ENCODE results near the gene KCNIP3. TPM values are rescaled to one million over a fixed set of nuclear protein-coding genes. Genes with fewer than 3 reads are reported as not detected.
"Not testable (repeated sequence)": the region's sequence is repeated elsewhere in the genome, so short reads cannot be mapped to it uniquely, and the experiment has no call there.

The KCNIP3 gene
- polyA plus RNA-seq, 3 donors, result 15.5 to 23.4 (median 19.1) TPM

- no peak for DNase-seq
Observed at GRCh38 chr2:95382686-95383634, 85.8 kb downstream of the KCNIP3 start.

DNA sequence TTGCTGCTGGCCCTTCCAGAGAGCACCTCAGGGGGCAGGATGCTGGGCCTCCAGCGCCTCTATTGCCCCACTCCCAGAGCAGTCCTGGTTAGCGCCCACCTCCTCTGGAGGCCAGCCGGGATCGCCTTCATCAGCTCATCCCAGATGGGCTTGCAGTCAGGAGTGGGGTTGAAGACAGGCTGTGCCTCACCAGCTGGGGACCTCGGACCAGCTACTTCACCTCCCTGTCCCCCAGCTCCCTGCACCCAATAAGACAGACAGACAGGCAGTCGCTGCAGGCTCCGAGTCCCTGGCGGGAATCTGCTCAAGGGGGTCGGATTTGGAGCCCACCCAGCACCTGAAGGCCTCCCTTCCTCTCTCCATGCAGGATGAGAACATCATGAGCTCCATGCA lies 86.5 kb downstream of the KCNIP3 start:
- no peak for DNase-seq

DNA sequence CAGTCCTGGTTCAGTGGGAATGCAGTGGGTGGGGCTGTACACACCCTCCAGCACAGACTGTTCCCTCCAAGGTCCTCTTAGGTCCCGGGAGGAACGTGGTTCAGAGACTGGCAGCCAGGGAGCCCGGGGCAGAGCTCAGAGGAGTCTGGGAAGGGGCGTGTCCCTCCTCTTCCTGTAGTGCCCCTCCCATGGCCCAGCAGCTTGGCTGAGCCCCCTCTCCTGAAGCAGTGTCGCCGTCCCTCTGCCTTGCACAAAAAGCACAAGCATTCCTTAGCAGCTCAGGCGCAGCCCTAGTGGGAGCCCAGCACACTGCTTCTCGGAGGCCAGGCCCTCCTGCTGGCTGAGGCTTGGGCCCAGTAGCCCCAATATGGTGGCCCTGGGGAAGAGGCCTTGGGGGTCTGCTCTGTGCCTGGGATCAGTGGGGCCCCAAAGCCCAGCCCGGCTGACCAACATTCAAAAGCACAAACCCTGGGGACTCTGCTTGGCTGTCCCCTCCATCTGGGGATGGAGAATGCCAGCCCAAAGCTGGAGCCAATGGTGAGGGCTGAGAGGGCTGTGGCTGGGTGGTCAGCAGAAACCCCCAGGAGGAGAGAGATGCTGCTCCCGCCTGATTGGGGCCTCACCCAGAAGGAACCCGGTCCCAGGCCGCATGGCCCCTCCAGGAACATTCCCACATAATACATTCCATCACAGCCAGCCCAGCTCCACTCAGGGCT lies 87.9 kb downstream of the KCNIP3 start:
- no peak for DNase-seq

DNA sequence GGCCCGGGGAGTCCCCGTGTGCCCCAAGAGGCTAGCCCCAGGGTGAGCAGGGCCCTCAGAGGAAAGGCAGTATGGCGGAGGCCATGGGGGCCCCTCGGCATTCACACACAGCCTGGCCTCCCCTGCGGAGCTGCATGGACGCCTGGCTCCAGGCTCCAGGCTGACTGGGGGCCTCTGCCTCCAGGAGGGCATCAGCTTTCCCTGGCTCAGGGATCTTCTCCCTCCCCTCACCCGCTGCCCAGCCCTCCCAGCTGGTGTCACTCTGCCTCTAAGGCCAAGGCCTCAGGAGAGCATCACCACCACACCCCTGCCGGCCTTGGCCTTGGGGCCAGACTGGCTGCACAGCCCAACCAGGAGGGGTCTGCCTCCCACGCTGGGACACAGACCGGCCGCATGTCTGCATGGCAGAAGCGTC lies 88.4 kb downstream of the KCNIP3 start:
- no peak for DNase-seq

- DNase-seq, result no peak
Observed at GRCh38 chr2:95386031-95386430, 88.9 kb downstream of the KCNIP3 start.

- DNase-seq, result no peak
Observed at GRCh38 chr2:95387358-95387757, 90.2 kb downstream of the KCNIP3 start.

GRCh38 chr2:95388091-95388692 lies 91.0 kb downstream of the KCNIP3 start:
- DNase-seq, result no peak

GRCh38 chr2:95388856-95389244 lies 91.7 kb downstream of the KCNIP3 start:
- no peak for DNase-seq

DNA sequence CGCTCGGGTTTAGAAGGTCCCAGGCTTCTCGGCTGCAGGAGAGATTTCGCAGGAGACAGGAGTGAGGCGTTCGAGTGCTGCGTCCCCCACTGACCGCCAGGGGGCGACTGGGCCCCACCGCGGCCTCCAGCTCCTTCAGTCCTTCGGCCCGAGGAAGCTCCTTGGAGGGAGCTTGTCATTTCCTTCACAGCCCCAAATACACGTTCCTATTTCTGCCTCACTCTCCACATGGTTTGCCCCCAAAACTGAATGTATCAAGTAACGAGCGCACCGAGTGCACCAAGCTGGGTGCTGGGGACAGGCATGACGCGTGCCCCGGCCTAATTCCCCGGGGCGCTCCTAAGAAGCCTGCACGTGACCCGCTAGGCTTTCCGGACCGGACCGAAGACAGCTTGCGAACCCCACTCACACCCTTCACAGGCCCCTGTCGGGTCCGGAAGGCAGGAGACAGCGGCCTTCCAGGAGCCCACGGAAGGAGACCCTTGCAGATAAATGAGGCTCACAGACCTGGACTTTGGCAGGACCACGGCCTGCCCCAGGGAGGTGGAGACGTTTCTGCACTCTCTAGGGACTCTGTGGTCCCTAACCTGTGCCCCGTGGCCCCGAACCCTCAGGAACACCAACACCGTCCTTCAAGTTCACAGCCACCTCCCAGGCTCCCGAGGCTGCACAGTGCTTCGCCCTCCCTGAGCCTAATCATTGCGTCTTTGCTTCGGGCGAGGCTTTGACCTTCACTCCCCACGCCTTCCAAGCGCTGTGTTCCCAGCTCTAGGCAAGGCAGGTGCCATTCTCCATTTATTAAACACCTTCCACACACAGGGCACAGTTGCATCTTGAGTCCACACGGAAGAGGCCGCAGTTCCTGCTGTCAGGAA lies 92.3 kb downstream of the KCNIP3 start:
- no peak for DNase-seq

DNA sequence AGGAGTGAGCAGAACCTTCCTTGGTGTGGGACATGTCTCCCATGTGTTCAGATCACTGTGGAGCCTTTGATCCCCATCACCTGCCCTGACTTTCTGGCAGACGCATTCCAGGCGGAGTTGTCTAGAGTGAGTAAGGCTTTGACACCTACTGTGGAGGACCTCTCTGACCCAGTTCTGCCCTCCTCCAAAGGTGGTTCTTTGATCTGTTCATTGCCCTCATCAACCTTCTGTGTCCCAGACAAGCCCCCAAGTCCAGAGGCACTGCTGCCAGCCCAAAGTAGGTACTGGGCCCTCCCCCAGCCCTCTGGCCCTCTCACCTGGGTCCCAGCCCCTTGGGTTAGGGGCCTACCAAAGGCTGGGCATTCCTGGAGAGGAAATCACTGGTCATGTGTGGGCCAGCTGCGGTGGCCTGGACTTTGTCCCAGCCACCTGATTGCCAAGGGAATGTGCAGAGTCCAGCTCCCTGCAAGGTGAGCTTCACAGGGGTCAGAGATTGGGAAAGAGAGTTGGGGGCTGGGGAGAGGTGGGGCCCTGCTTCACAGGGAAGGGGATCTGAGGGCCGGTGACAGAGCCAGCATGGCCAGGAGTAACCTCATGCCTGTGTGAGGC lies 93.2 kb downstream of the KCNIP3 start:
- no peak for DNase-seq

DNA sequence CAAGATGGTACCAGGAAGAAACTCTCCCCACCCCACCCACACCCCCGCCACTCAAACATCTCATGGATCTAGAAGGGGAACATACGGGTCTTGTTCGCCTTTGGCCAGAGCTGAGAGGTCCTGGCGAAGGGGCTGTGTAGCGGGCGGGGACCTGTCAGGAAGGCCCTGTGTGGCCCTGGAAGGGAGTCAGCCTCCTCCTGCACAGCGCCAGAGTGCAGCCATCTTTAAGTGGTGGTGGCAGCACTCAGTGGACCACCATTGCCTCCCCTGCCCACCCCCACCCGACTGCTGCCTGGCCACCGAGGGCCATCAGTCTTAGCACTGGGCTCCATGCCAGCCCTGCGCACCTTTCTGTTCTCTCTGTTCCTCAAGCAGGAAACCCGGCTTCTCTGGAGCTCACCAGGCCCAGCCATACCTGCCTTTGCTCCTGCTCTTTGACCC lies 93.8 kb downstream of the KCNIP3 start:
- no peak for DNase-seq

DNA sequence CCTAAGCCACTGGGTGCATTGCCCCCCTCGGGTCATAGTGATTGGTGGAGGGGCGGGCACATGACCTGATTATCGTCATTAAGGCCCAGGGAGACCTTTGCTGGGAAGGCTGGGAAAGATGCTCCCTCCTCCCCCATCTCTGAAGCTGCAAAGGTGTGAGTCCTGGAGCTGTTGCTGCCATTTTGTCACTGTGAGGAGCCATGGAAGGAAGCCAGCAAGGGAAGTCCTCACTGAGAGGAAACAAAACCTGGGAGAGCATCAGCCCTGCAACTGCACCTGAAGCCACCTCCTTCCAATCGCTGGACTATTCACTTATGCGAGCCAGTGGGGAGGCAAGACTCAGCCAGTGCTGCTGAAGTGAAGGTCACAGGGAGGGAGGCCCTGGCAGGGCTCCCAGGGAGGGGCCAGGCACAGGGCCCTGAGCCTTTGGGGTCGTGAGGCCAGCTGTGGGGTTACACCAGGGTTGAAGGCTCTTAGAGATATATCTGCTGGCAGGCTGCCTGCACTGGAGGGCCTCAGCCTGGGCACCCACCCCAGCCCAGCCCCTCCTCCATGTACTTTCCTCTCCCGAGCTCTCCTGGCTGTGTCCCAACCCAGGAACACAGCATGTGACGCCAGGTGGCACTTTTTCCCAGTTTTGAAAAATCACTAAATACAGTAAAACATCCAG lies 94.6 kb downstream of the KCNIP3 start:
- no peak for DNase-seq

- DNase-seq, result no peak
Observed at GRCh38 chr2:95392320-95392719, 95.2 kb downstream of the KCNIP3 start.

- no peak for DNase-seq
Observed at GRCh38 chr2:95392730-95393455, 95.7 kb downstream of the KCNIP3 start.

- DNase-seq, result no peak
Observed at GRCh38 chr2:95393901-95394300, 96.8 kb downstream of the KCNIP3 start.

DNA sequence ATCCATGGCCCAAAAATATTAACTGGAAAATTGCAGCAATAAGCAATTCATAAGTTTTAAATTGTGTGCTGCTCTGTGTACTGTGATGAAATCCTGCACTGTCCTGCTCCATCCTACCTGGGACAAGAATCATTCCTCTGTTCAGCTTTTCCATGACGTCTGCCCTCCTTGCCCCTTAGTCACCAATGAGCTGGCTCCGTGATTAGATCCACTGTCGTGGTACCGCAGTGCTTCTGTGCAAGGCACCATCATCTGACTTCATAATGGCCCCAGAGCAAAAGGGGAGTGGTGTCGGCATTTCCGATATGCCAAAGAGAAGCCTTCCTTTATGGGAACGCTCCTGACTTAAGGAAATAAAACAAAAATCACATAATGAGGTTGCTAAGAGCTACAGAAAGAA lies 101.9 kb downstream of the KCNIP3 start:
- no peak for DNase-seq

- no peak for DNase-seq
Observed at GRCh38 chr2:95401480-95401879, 104.3 kb downstream of the KCNIP3 start.

- DNase-seq, result not testable (repeated sequence)
Observed at GRCh38 chr2:95402004-95402369, 104.8 kb downstream of the KCNIP3 start.

GRCh38 chr2:95402370-95403203 lies 105.4 kb downstream of the KCNIP3 start, which contains the start of gene FAHD2A:
TSS of gene FAHD2A (plus strand) at chr2:95402708. CDS start at chr2:95405559, 2,851 bp downstream.
- DNase-seq, result peak; percentile 95
